Lung microvascular endothelial cell (primary cell): ENCODE measurements around the gene PRM1. TPM values are rescaled to one million over a fixed set of nuclear protein-coding genes. Genes with fewer than 3 reads are reported as not detected.
A peak's percentile ranks its signal among the peaks of the same experiment; 100 is the strongest.
"Not testable (repeated sequence)": the region's sequence is repeated elsewhere in the genome, so short reads cannot be mapped to it uniquely, and the experiment has no call there.

Source experiments
- DNase-seq, 2 donors: peaks; one replicate each; pipeline versions ENCODE4 v3.0.0 to v3.0.0-alpha.2; 2010; ENCODE audit warnings: low read depth in 2 of 2
- total RNA-seq: library from RNA; depleted of rRNA; stranded (reverse); fragments of >200 nt; gene quantifications from 2 replicates; pipeline ENCODE4 v1.2.1, GENCODE V29; 2014

Gene PRM1
- total RNA-seq, 1 donor from 2014 or later, result not detected

DNA sequence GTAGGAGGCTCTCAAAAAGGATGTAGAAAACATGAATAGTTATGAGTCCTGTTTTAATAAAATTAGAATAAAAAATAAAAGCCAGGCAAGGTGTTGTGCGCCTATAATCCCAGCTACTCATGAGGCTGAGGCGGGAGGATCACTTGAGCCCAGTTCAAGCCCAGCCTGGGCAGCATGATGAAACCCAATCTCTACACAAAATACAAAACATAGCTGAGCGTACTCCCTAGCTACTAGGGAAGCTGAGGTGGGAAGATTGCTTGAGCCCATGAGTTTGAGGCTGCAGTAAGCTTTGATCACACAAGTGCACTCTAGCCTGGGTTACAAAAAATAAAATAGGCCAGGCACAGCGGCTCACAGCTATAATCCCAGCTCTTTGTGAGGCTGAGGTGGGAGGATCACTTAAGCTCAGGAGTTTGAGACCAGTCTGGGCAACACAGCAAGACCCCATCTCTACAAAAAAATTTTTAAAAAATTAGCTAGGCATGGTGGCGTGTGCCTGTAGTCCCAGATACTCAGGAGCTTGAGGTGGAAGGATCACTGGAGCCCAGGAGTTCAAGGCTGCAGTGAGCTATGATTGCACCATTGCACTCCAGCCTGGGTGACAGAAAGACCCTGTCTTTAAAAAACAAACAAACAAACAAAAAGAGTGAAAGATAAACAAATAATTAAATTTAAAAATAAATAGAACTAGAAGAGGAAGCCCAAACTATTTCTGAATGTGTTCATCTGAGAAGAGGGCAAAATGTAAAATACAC, 17.2 kb upstream of the PRM1 start:
- no peak for DNase-seq

DNA sequence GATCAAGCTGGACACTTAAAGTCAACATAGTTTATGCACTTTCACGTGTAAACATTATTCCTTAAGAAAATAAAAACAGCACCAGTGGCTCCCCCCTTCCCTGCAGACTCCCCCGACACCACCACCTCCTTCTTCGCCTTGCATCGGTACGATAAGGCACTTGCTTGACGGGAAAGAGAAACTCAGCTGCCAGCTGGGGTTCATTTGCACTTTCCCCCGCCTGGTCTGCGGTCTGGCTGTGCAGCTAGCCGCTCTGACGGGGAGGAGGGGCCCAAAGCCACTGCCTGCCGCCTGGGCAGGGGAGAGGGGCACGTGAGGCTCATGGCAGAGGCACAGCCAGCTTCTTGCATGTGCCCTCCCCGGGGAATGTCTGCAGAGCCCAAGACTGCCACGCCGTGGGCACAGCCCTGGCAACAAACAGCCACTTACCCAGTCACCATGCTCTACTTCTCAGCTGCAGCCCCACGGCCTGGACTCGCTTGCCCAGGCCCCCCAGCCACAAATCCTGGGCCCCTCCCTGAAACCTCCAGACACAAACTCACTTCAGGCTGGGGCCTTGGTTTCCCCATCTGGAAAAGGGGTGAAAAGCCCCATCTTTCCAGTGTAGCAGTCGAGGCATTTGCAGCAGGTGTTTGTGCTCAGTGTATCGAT, 16.5 kb upstream of the PRM1 start:
- DNase-seq, result peak in 1 of 2 donors; percentile 29

DNA sequence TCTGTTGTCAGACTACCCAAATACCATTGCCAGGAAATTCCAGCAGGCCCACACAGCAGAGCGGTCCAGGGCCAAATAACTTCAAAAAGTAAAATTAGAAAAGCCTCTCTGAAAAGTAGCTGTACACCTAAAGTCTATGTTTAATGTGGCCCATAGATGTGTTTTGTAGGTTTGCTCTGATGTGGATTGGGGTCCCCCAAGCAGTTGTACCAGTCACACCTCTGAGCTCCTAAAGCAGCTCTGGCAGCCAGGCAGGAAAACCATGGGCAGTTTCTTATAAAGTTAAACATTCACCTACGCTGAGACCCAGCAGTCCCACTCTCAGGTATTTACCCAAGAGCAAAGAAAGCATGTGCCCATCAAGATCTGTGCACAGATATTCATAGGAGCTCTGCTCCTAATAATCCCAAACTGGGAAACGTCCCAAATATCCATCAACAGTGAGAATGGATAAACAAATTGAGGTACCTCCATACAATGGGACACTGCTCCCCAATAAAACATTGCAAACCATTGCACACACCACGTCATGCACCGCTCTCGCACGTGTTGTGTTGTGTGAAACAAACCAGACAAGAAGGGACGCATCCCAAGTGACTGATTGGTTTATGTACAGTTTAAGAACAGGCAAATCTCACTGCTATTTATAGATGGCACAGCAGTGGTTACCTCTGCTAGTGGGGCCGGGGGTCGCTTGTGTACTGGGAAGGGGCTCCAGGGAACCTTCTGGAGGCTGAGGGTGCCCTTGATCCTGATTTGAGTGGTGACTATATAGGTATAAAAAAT, 15.8 kb upstream of the PRM1 start:
- DNase-seq, result no peak

DNA sequence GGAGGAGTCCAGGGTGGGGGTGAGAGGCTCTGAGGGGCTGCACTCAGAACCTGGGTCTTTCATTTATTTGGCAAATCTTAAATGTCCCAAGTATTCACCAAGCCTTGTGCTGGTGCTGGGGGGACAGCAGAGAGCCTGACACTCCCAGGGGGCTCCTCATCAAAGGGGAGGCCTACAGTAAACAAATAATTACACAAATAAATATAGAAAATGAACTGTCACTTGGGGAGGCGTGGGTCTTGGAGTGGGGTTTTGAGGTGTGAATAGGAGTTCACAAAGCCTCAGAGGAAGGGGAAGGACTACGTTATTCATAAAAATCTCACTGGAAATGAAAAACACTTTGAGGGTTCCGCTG, 15.2 kb upstream of the PRM1 start:
- DNase-seq, result no peak

DNA sequence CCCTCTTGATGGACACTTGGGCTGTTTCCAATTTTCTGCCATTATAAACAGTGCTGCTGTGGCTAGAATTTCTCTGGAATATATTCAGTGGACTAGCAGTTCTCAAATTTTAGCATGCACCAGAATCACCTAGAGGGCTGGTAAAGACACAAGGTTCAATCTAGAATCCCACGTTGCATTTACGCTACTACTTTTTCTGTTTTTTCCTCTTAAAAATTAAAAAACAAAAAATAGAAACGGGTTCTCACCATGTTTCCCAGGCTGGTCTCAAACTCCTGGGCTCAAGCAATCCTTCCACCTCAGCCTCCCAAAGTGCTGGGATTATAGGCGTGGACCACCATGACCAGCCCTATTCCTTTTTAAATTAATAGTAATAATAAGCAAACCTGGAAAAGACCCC, 14.5 kb upstream of the PRM1 start:
- DNase-seq, result no peak

GRCh38 chr16:11292076-11292748, 11.1 kb upstream of the PRM1 start:
- DNase-seq, result no peak

DNA sequence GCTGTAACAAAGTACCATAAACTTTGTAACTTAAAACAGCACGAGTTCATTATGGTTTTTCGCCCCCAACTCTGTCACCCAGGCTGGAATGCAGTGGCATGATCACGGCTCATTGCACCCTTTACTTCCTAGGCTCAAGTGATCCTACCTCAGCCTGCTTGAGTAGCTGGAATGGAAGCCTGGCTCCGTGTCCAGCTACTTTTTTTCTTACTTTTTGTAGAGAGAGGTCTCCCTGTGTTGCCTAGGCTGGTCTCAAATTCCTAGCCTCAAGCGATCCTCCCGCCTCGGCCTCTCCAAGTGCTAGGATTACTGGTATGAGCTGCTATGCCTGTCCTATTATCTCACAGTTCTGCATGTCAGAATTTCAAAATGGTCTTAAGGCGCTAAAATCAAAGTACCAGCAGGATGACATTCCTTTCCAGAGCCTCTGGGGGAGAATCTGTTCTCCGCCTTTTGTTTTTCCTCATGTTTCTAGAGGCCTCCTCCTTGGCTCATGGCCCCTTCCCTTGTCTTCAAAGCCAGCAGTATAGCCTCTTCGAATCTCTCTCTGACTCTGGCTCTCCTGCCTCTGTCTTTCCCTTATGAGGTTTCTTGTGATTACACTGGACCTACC, 10.1 kb upstream of the PRM1 start:
- no peak for DNase-seq

DNA sequence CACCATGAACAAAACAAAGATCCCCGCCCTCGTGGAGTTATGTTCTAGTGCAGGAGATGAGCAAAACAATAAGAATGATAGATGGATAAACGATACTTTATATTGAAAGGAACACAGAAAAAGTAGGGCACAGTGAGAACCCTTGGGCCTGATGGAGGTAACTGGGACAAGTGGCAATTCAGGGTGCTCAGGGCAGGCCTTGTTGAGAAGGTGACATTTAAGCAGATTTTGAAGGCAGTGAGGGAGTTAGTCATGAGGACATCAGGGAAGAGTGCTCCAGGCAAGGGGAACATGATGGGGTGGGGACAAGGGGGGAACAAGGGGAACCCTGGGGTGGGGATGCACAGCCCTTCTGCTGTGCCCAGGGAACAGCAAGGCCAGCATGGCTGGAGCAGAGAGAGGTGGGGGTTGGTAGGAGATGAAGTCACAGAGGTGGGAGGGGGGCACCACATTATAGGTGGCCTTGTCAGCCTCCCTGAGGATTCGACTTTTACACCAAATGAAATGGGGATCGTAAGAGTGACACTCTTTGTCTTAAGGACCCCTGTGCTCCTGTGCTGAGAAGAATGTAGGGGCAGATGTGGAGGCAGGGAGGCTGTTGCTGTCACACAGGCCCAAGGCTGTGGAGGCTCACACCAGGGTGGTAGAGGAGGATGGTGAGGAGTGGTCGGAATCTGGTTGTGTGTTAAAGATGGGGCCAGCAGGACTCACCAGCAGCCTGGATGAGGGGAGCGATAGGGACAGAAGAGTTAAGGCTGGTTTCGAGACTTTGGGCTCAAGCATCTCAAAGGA, 9.2 kb upstream of the PRM1 start:
- DNase-seq, result no peak

DNA sequence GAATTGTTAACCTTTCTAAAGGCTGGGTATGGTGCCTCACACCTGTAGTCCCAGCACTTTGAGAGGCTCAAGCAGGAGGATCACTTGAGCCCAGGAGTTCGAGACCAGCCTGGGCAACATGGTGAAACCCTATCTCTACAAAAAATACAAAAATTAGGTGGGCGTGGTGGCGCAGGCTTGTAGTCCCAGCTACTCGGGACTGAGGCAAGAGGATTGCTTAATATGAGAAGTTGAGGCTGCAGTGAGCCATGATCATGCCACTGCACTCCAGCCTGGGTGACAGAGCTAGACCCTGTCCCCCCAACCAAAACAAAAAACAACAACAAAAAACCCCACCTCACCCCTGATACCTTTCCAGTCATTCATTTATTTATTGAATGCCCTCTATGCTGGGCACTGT, 8.6 kb upstream of the PRM1 start:
- not testable (repeated sequence) for DNase-seq

GRCh38 chr16:11289202-11289601, 8.1 kb upstream of the PRM1 start:
- DNase-seq, result no peak

GRCh38 chr16:11285842-11286241, 4.7 kb upstream of the PRM1 start:
- DNase-seq, result no peak

DNA sequence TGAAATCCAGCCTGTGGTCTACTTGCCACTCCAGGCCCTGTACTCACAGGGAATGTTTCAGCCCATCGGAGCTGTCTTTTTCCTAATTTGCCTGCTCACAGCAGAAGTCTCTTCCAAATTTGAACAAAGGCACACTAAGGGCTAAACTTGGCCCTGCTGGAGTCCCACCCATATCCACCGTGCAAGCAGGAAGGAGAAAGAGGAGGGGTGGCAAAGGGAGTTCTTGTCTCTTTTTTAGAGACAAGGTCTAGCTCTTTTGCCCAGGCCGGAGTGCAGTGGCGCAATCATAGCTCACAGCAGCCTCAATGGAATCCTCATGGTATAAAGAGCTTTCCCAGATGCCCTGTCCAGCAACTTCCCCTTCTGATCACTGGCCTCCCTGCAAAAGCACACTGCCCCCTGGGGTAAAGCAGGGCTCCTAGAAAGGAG, 2.7 kb upstream of the PRM1 start:
- DNase-seq, result no peak

DNA sequence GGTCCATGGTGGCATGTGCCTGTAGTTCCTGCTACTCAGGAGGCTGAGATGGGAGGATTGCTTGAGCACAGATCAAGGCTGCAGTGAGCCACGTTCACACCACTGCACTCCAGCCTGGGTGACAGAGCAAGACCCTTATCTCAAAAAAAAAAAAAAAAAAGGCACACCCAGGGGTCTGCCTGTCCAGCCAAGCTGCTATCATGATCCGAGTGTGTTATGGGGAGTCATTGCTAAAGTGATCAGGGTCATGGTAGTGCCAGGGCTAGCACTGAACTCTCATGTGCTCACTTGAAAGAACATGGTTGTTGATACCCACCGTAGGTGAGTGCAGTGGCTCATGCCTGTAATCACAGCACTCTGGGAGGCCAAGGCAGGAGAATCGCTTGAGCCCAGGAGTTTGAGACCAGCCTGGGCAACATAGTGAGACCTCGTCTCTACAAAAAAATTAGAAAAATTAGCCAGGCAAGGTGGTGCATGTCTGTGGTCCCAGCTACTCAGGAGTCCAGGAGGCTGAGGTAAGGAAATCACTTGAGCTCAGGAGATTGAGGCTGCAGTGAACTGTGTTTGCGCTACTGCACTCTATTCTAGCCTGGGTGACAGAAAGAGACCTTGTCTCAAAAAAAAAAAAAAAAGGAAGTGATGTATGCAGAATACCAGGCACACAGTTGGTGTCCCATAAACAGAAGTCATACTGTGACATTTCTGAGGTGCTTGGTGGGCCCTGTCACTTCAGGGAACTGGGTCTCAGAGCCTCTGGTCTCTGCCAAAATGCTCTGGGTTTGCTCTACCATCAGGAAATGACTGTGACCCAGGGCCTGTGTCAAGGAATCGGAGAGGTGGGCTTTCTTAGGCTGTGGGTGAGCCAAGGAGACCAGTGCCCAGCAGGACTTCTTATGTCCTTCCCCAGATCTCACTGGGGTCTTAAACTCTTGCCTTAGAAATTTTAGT, 2.2 kb downstream of the PRM1 start:
- DNase-seq, result no peak

GRCh38 chr16:11277607-11278337, 3.4 kb downstream of the PRM1 start:
- no peak for DNase-seq

GRCh38 chr16:11276896-11277593, 4.1 kb downstream of the PRM1 start:
- DNase-seq, result no peak

DNA sequence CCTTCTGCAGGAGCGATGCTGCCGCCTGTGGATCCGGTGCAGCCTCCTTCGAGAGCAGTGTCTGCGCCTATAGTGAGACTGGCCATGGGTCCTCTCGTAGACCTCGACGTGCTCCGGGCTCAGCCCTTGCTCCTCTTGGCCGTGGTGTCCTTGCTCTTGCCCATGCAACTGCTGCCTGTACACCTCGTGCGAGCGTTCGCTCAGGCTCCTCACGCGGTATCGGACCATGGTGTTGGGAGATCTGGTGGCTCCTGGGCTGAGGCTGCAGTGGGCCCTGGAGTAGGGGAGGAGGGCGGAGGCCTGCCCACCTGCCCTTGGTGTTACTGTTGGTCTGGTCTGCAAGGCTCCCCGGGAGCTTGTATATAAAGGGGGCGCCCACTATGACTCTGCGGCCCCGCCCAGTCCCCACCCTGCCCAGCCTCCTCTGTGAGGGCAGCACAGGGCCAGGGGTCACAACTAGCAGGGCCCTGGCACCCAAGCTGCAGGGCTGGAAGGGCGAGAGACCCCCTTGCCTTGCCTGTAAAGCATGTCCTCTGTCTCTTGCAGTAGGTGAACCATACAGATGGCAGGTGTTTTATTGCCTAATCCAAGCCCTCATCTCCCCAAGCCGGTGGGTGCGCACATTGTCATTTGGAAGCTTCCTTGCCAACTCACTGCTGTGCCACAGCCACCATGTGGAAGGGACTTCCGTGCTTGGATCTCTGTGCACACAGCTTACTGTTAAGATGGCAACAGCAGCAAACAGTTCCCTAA, 4.8 kb downstream of the PRM1 start, which contains the start of gene PRM2:
Gene PRM2 (minus strand): TSS at position 338 of the 753 bp plus-strand sequence. CDS start 110 bp downstream, at position 228.
- DNase-seq, result no peak

DNA sequence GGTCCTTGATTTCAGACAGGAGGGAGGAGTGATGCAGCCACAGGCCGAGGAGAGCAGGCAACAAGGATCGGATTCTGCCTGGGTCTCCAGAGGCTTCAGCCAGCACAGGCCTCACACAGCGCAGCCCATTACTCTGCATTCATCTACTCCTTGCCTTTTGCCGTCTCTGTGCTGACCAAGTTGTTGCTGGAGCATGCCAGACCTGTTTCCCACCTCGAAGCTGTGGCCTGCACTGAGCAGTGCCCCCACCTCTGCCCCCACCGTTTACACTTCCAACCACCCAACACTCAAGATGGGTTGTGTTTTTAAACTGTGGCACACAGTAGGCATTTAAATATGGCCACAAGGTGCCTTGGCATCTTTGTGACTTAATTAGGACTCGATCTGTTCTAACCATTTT, 6.2 kb downstream of the PRM1 start:
- DNase-seq, result no peak
